Activated naive CD4-positive, alpha-beta T cell treated with anti-CD3 and anti-CD28 coated beads, Interleukin-2, amount 50 U/mL, for 24 hours (primary cell): ENCODE results near the gene TRAPPC3.
A peak's percentile ranks its signal among the peaks of the same experiment; 100 is the strongest.

ENCODE experiments used
- H3K27ac Mint-ChIP-seq: one replicate; pipeline ENCODE4 v1.8.0; 2021; ENCODE audit warnings: mild to moderate bottlenecking, mixed read lengths
- H3K27me3 Mint-ChIP-seq: one replicate; pipeline ENCODE4 v1.8.0; 2021; ENCODE audit warnings: mixed read lengths
- H3K36me3 Mint-ChIP-seq: one replicate; pipeline ENCODE4 v1.8.0; 2021; ENCODE audit warnings: mixed read lengths
- H3K4me1 Mint-ChIP-seq: one replicate; pipeline ENCODE4 v1.8.0; 2021; ENCODE audit warnings: mixed read lengths
- H3K4me3 Mint-ChIP-seq: one replicate; pipeline ENCODE4 v1.8.0; 2021; ENCODE audit warnings: mild to moderate bottlenecking, mixed read lengths
- H3K9me3 Mint-ChIP-seq: one replicate; pipeline ENCODE4 v1.8.0; 2021; ENCODE audit warnings: mixed read lengths

The TRAPPC3 gene

GRCh38 chr1:36092166-36092797, 57.0 kb downstream of the TRAPPC3 start:
- H3K36me3 Mint-ChIP-seq: peaks cover 2% of the 10 kb centered on the region
- H3K27ac Mint-ChIP-seq: no peak overlapping the region
- no peak overlapping the region for H3K4me3 Mint-ChIP-seq
- H3K27me3 Mint-ChIP-seq: no peaks in the 10 kb centered on the region
- peaks cover 26% of the 10 kb centered on the region for H3K4me1 Mint-ChIP-seq
- H3K9me3 Mint-ChIP-seq: no peaks in the 10 kb centered on the region

GRCh38 chr1:36091698-36092097, 57.6 kb downstream of the TRAPPC3 start:
- Mint-ChIP-seq H3K36me3 (peaks cover 2% of the 10 kb centered on the region), H3K4me1 (peaks cover 30% of the 10 kb centered on the region), H3K9me3 (no peaks in the 10 kb centered on the region), H3K27me3 (no peaks in the 10 kb centered on the region), H3K27ac (no peak overlapping the region), H3K4me3 (peak overlapping the region; percentile 26)

GRCh38 chr1:36091141-36091540, 58.1 kb downstream of the TRAPPC3 start:
- no peaks in the 10 kb centered on the region for H3K9me3 Mint-ChIP-seq
- peaks cover 2% of the 10 kb centered on the region for H3K36me3 Mint-ChIP-seq
- peaks cover 2% of the 10 kb centered on the region for H3K27me3 Mint-ChIP-seq
- H3K27ac Mint-ChIP-seq: no peak overlapping the region
- peaks cover 30% of the 10 kb centered on the region for H3K4me1 Mint-ChIP-seq
- no peak overlapping the region for H3K4me3 Mint-ChIP-seq

GRCh38 chr1:36089393-36090121, 59.7 kb downstream of the TRAPPC3 start:
- Mint-ChIP-seq H3K36me3 (peaks cover 2% of the 10 kb centered on the region), H3K9me3 (no peaks in the 10 kb centered on the region), H3K27ac (peak overlapping the region; percentile 71), H3K27me3 (peaks cover 5% of the 10 kb centered on the region), H3K4me1 (peaks cover 30% of the 10 kb centered on the region), H3K4me3 (peak overlapping the region; percentile 91)

GRCh38 chr1:36088577-36089392, 60.5 kb downstream of the TRAPPC3 start, which contains the start of gene ADPRS:
ADPRS (plus strand) TSS chr1:36088892; CDS start chr1:36088905, 13 bp downstream.
- H3K9me3 Mint-ChIP-seq: no peaks in the 10 kb centered on the region
- peaks cover 30% of the 10 kb centered on the region for H3K4me1 Mint-ChIP-seq

GRCh38 chr1:36088265-36088576, 61.1 kb downstream of the TRAPPC3 start:
- Mint-ChIP-seq H3K9me3 (no peaks in the 10 kb centered on the region), H3K36me3 (peaks cover 2% of the 10 kb centered on the region), H3K27me3 (peaks cover 9% of the 10 kb centered on the region), H3K4me1 (peaks cover 30% of the 10 kb centered on the region), H3K4me3 (peak overlapping the region; percentile 91), H3K27ac (no peak overlapping the region)

More at GRCh38 chr1:36088577-36089392, 60.5 kb downstream of the TRAPPC3 start, which contains the start of gene ADPRS:
- Mint-ChIP-seq H3K27me3 (peaks cover 7% of the 10 kb centered on the region), H3K36me3 (peaks cover 2% of the 10 kb centered on the region), H3K4me3 (peak within 1 kb of the TSS; percentile 91), H3K27ac (peak within 1 kb of the TSS; percentile 76)

- H3K4me3 Mint-ChIP-seq: peak overlapping the region; percentile 62
- H3K4me1 Mint-ChIP-seq: peaks cover 27% of the 10 kb centered on the region
Measured at GRCh38 chr1:36087233-36088123, 61.8 kb downstream of the TRAPPC3 start.

More at GRCh38 chr1:36087233-36088123, 61.8 kb downstream of the TRAPPC3 start:
- Mint-ChIP-seq H3K27ac (peak overlapping the region; percentile 74), H3K36me3 (peaks cover 1% of the 10 kb centered on the region), H3K9me3 (no peaks in the 10 kb centered on the region), H3K27me3 (peaks cover 11% of the 10 kb centered on the region)
